Measurements from ENCODE around the gene C19orf38.

DNA sequence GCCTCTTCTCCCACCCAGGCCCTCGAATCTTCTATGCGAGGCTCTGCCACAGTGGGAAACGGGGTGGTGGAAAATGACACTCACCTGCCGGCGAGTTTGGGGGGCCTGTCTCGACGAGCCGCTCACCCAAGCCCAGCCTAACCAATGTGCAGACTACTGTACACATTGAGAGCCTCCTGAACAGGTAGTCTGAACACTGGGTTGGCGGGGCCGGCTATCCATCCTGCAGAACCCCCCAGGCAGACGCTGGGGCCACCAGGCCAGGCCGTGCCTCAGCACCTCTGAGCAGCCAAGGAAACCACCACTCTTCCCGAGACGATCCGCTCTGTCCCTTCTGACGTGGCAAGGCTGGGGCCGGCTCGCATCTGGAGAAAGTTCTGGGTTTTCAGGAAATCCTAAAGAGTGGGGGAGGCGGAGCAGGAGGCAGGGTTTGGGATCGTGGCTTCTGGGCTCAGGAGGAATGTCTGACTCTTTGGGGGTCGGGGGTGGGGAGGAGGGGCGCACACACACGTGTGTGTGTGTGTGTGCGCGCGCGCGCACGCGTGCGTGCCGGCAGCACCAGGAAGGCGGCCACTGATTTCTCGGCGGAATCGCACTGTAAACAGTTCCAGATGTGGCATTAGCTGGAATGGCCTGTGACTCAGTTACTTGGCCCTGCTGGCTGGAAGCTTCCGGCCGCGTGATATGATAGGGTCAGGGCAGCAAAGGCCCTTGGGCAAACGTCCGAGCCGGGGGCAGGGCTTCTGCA, 30.8 kb upstream of the C19orf38 start:
- TF ChIP-seq, protein P1, sequence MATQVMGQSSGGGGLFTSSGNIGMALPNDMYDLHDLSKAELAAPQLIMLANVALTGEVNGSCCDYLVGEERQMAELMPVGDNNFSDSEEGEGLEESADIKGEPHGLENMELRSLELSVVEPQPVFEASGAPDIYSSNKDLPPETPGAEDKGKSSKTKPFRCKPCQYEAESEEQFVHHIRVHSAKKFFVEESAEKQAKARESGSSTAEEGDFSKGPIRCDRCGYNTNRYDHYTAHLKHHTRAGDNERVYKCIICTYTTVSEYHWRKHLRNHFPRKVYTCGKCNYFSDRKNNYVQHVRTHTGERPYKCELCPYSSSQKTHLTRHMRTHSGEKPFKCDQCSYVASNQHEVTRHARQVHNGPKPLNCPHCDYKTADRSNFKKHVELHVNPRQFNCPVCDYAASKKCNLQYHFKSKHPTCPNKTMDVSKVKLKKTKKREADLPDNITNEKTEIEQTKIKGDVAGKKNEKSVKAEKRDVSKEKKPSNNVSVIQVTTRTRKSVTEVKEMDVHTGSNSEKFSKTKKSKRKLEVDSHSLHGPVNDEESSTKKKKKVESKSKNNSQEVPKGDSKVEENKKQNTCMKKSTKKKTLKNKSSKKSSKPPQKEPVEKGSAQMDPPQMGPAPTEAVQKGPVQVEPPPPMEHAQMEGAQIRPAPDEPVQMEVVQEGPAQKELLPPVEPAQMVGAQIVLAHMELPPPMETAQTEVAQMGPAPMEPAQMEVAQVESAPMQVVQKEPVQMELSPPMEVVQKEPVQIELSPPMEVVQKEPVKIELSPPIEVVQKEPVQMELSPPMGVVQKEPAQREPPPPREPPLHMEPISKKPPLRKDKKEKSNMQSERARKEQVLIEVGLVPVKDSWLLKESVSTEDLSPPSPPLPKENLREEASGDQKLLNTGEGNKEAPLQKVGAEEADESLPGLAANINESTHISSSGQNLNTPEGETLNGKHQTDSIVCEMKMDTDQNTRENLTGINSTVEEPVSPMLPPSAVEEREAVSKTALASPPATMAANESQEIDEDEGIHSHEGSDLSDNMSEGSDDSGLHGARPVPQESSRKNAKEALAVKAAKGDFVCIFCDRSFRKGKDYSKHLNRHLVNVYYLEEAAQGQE (IDR thresholded peaks at IDR 0.05; ENCODE audit: insufficient replicate concordance, low read depth), result no peak
- TF ChIP-seq POLR2AphosphoS5 (IDR thresholded peaks at IDR 0.05; ENCODE audit: low read depth) (no peak), SPI1 (IDR thresholded peaks at IDR 0.05; ENCODE audit: borderline replicate concordance, low read depth) (no peak), GABPA (IDR thresholded peaks at IDR 0.05; ENCODE audit: low read depth) (no peak)
- TF ChIP-seq, protein P2, sequence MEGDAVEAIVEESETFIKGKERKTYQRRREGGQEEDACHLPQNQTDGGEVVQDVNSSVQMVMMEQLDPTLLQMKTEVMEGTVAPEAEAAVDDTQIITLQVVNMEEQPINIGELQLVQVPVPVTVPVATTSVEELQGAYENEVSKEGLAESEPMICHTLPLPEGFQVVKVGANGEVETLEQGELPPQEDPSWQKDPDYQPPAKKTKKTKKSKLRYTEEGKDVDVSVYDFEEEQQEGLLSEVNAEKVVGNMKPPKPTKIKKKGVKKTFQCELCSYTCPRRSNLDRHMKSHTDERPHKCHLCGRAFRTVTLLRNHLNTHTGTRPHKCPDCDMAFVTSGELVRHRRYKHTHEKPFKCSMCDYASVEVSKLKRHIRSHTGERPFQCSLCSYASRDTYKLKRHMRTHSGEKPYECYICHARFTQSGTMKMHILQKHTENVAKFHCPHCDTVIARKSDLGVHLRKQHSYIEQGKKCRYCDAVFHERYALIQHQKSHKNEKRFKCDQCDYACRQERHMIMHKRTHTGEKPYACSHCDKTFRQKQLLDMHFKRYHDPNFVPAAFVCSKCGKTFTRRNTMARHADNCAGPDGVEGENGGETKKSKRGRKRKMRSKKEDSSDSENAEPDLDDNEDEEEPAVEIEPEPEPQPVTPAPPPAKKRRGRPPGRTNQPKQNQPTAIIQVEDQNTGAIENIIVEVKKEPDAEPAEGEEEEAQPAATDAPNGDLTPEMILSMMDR (IDR thresholded peaks at IDR 0.05; ENCODE audit: insufficient read depth, low read length), result no peak

All from HL-60 (cell line).